GM12878 (cell line): ENCODE data around the gene IFNAR2. TPM values are rescaled to one million over a fixed set of nuclear protein-coding genes. Genes with fewer than 3 reads are reported as not detected.

Experiments used
- ATAC-seq: fragments of 200-7000 bp; cut with Tn5 transposase; 3 replicates; pipeline ENCODE4 v1.9.1; 2020; ENCODE audit warnings: mild to moderate bottlenecking, moderate library complexity
- BruUV-seq: library from RNA; stranded (reverse); fragments of 400-500 nt; replicated peaks from 2 replicates; lab custom pipeline; 2021; lab: Mats Ljungman, UMichigan
- CTCF ChIA-PET: fragments of 300-600 bp; sonication (Branson Sonifier 250); formaldehyde crosslinking; extraction: SDS; loops from one replicate; lab custom pipeline; 2021; ENCODE audit warnings: inconsistent platforms; lab: Yijun Ruan, JAX
- POLR2A ChIA-PET: fragments of 350-600 bp; formaldehyde crosslinking; extraction: SDS; loops from one replicate; lab custom pipeline; 2021; ENCODE audit warnings: inconsistent platforms; lab: Charles Lee
- RAD21 ChIA-PET: fragments of 300-600 bp; sonication (Branson Sonifier 250); formaldehyde crosslinking; loops from one replicate; lab custom pipeline; 2023; ENCODE audit warnings: antibody characterized with exemption; ENCODE audit not compliant: unreplicated experiment; lab: Charles Lee
- SMC1A ChIA-PET: fragments of 300-600 bp; sonication (Branson Sonifier 250); formaldehyde crosslinking; loops from one replicate; lab custom pipeline; 2023; ENCODE audit not compliant: unreplicated experiment, uncharacterized antibody; lab: Charles Lee
- DNase-seq: peaks from one replicate; pipeline ENCODE4 v3.0.0-alpha.2; 2011; ENCODE audit warnings: low read depth, low spot score
- FAIRE-seq: peaks from 3 replicates; lab custom pipeline; 2011; peaks lifted over from hg19 to GRCh38; lab: Jason Lieb, UNC
- H2AFZ ChIP-seq: 2 replicates; pipeline ENCODE4 v1.6.0; 2011; ENCODE audit warnings: low read depth, low read length, control low read depth; ENCODE audit not compliant: control insufficient read depth
- H3K27ac ChIP-seq: 2 replicates; pipeline ENCODE4 v1.5.1; 2011; ENCODE audit warnings: control low read depth; ENCODE audit not compliant: control insufficient read depth, insufficient read depth
- H3K27me3 ChIP-seq, 2 experiments: replicated peaks in 1 of 2; 2 replicates each; pipeline versions ENCODE4 v1.6.0 to v1.6.1; 2011; ENCODE audit warnings: low read length in 1 of 2; ENCODE audit not compliant: control insufficient read depth in 2 of 2, insufficient read depth in 2 of 2
- H3K36me3 ChIP-seq, 2 experiments: 2 replicates each; pipeline ENCODE4 v1.5.1; 2011; ENCODE audit warnings: low read length in 1 of 2; ENCODE audit not compliant: control insufficient read depth in 2 of 2, insufficient read depth in 2 of 2
- H3K4me1 ChIP-seq: 2 replicates; pipeline ENCODE4 v1.6.1; 2011; ENCODE audit warnings: mild to moderate bottlenecking, low read length, moderate library complexity, mixed read lengths; ENCODE audit not compliant: control insufficient read depth, insufficient read depth
- H3K4me2 ChIP-seq: 2 replicates; pipeline ENCODE4 v1.6.0; 2011; ENCODE audit warnings: control low read depth; ENCODE audit not compliant: control insufficient read depth, insufficient read depth
- H3K4me3 ChIP-seq: fragments of 200-600 bp; sonication (generic); 2 replicates; pipeline ENCODE4 v1.5.1; 2016
- H3K79me2 ChIP-seq: 2 replicates; pipeline ENCODE4 v1.6.0; 2011; ENCODE audit warnings: low read length; ENCODE audit not compliant: control insufficient read depth, insufficient read depth
- H3K9ac ChIP-seq: 2 replicates; pipeline ENCODE4 v1.8.0; 2011; ENCODE audit warnings: low read length, control low read depth, mixed read lengths; ENCODE audit not compliant: control insufficient read depth, insufficient read depth
- H3K9me3 ChIP-seq: replicated peaks from 3 replicates; pipeline ENCODE4 v1.5.1; 2011; ENCODE audit warnings: mild to moderate bottlenecking, low read length; ENCODE audit not compliant: control insufficient read depth, insufficient read depth
- H4K20me1 ChIP-seq: 2 replicates; pipeline ENCODE4 v1.6.0; 2011; ENCODE audit not compliant: control insufficient read depth, insufficient read depth
- ATF7 ChIP-seq: fragments of 450-650 bp; IDR thresholded peaks from 2 replicates; pipeline ENCODE4 v1.6.1; 2016; ENCODE audit warnings: low read depth, mild to moderate bottlenecking
- BHLHE40 ChIP-seq, 2 experiments: fragments of 450-650 bp in 1 of 2; IDR thresholded peaks; 2 replicates each; pipeline ENCODE4 v1.6.1; 2011 to 2017; ENCODE audit warnings: low read depth in 2 of 2, borderline replicate concordance in 1 of 2, improper control_type of control experiment in 1 of 2, low read length in 1 of 2, mild to moderate bottlenecking in 1 of 2
- BMI1 ChIP-seq: fragments of 450-650 bp; IDR thresholded peaks from 2 replicates; pipeline ENCODE4 v1.6.1; 2016; ENCODE audit warnings: mild to moderate bottlenecking, moderate library complexity, borderline replicate concordance
- CEBPB ChIP-seq, 2 experiments: fragments of 150-350 bp in 1 of 2; IDR thresholded peaks; 2 replicates each; pipeline ENCODE4 v1.6.1; 2012 to 2014; ENCODE audit warnings: low read depth in 2 of 2, low read length in 2 of 2, borderline replicate concordance in 1 of 2, inconsistent platforms in 1 of 2
- CHD2 ChIP-seq: IDR thresholded peaks from 2 replicates; pipeline ENCODE4 v1.6.1; 2011; ENCODE audit warnings: low read depth, low read length, improper control_type of control experiment, borderline replicate concordance
- ETV6 ChIP-seq, 2 experiments: fragments of 450-650 bp in 1 of 2; IDR thresholded peaks in 1 of 2; conservative IDR thresholded peaks in 1 of 2; 2 replicates each; pipeline ENCODE4 v1.6.1; 2014; ENCODE audit warnings: antibody characterized with exemption in 1 of 2, borderline replicate concordance in 1 of 2, low read depth in 1 of 2, mild to moderate bottlenecking in 1 of 2, moderate library complexity in 1 of 2
- EZH2 ChIP-seq: IDR thresholded peaks from 2 replicates; pipeline ENCODE4 v1.6.1; 2012; ENCODE audit warnings: low read depth, mild to moderate bottlenecking, control low read depth, inconsistent platforms, low read length, borderline replicate concordance; ENCODE audit not compliant: control insufficient read depth
- FOXM1 ChIP-seq: IDR thresholded peaks from 2 replicates; pipeline ENCODE4 v1.6.1; 2012; ENCODE audit warnings: low read depth, mild to moderate bottlenecking, inconsistent platforms, low read length, moderate library complexity
- HDGF ChIP-seq: fragments of 450-650 bp; IDR thresholded peaks from 2 replicates; pipeline ENCODE4 v1.6.1; 2016; ENCODE audit warnings: antibody characterized with exemption
- MAX ChIP-seq: IDR thresholded peaks from 2 replicates; pipeline ENCODE4 v1.6.1; 2012; ENCODE audit warnings: low read depth, low read length, improper control_type of control experiment
- MEF2A ChIP-seq: IDR thresholded peaks from 2 replicates; pipeline ENCODE4 v1.6.1; 2011; ENCODE audit warnings: low read depth, mild to moderate bottlenecking, low read length, moderate library complexity; ENCODE audit not compliant: insufficient read depth
- NFIC ChIP-seq: IDR thresholded peaks from 2 replicates; pipeline ENCODE4 v1.6.1; 2012; ENCODE audit warnings: low read depth, mild to moderate bottlenecking, inconsistent platforms, low read length, moderate library complexity
- NR2F1 ChIP-seq: fragments of 450-650 bp; conservative IDR thresholded peaks from 2 replicates; pipeline ENCODE4 v1.6.1; 2017; ENCODE audit warnings: mild to moderate bottlenecking
- POU2F2 ChIP-seq: IDR thresholded peaks from 3 replicates; pipeline ENCODE4 v1.6.1; 2011; ENCODE audit warnings: low read depth, mild to moderate bottlenecking, low read length, borderline replicate concordance
- SKIL ChIP-seq: fragments of 450-650 bp; IDR thresholded peaks from 2 replicates; pipeline ENCODE4 v1.6.1; 2017; ENCODE audit warnings: mild to moderate bottlenecking, low read depth, inconsistent platforms; ENCODE audit not compliant: poor library complexity, severe bottlenecking
- ZNF217 ChIP-seq: fragments of 450-650 bp; IDR thresholded peaks from 2 replicates; pipeline ENCODE4 v1.6.1; 2017; ENCODE audit warnings: antibody characterized with exemption, mild to moderate bottlenecking
- ZNF274 ChIP-seq: IDR thresholded peaks from one replicate; pipeline ENCODE4 v1.8.0; 2011; ENCODE audit not compliant: insufficient read length, insufficient read depth
- WGBS: methylation state at CpG from one replicate; pipeline ENCODE4 v1.1.6; 2016; ENCODE audit warnings: low lambda C conversion rate; ENCODE audit not compliant: insufficient replicate concordance, insufficient coverage; ENCODE audit errors: missing lambda C conversion rate; 5-methylcytosine and 5-hydroxymethylcytosine counted together
- in situ Hi-C: fragments of 300-500 bp; cut with MboI; formaldehyde crosslinking; loops from 9 replicates; pipeline ENCODE4 v1.14.3; 2018; ENCODE audit warnings: mixed read lengths
- intact Hi-C: fragments of 100-400 bp; cut with micrococcal nuclease; formaldehyde crosslinking; loops from one replicate; pipeline ENCODE4 v1.14.2; 2022; ENCODE audit not compliant: unreplicated experiment
- polyA plus RNA-seq, 11 experiments: library from polyadenylated mRNA; depleted of rRNA in 4 of 11; unstranded in 6 of 11; stranded (reverse) in 5 of 11; fragments of >200 nt; fragmentation: Nextera tagmentation in 4 of 11; fragmentation: Illumina TruSeq in 1 of 11; extraction: Ambion mirVana in 4 of 11; extraction: Trizol in 1 of 11; gene quantifications; 1 replicate in 1 of 11; 2 replicates in 10 of 11; pipeline versions ENCODE4 v1.2.1 to v1.2.3, GENCODE V29; 2011 to 2016; ENCODE audit warnings: inconsistent platforms in 2 of 11, missing spikeins in 2 of 11, low read depth in 1 of 11
- total RNA-seq, 4 experiments: library from RNA; depleted of rRNA in 3 of 4; stranded (reverse); fragments of >200 nt in 3 of 4; fragmentation: Illumina TruSeq in 1 of 4; extraction: Trizol in 1 of 4; gene quantifications; 2 replicates each; pipeline versions ENCODE4 v1.2.1 to v1.2.3, GENCODE V29; 2013 to 2021

The IFNAR2 gene
- total and polyA plus RNA-seq, 10 of the 15 experiments (the other 5 are each of a cell fraction or from before 2014, with no cell fraction given) = 8.5 to 99.7 (median 58.1) TPM

GRCh38 chr21:33238146-33238545 lies 8.4 kb downstream of the IFNAR2 start (continued):
- no peak for TF ChIP-seq HDGF

GRCh38 chr21:33238565-33239255 lies 9.0 kb downstream of the IFNAR2 start:
- ChIA-PET POLR2A (interaction anchor here (0.5 to 5.1 kb wide), 12 partner anchors 10 to 801 kb away, joined by 3 to 59 read pairs (median 10); partner anchors contain the start of genes IFNAR1, IFNAR2 and IL10RB), RAD21 (interaction anchor here (0.8 to 5.2 kb wide), 18 partner anchors 10 to 241 kb away, joined by 3 to 51 read pairs (median 5); partner anchors contain the start of genes IFNAR1, IFNAR2, IL10RB and TMEM50B), CTCF (interaction anchor here (0.6 to 3.0 kb wide), 12 partner anchors 21 to 521 kb away, joined by 3 to 15 read pairs (median 5); partner anchors contain the start of gene IL10RB), SMC1A (interaction anchor here (0.7 to 8.0 kb wide), 25 partner anchors 7 to 364 kb away, joined by 3 to 92 read pairs (median 6); partner anchors contain the start of genes IFNAR1, IFNAR2 and IL10RB)
- Histone ChIP-seq H3K79me2 (peaks cover 71% of the 10 kb centered on the region), H3K27ac (peak overlapping the region; percentile 86), H3K4me3 (peak overlapping the region; percentile 66), H3K4me2 (peak overlapping the region; percentile 82), H4K20me1 (no peaks in the 10 kb centered on the region), H3K4me1 (peaks cover 56% of the 10 kb centered on the region), H3K27me3 (no peaks in the 10 kb centered on the region), H2AFZ (no peak overlapping the region), H3K36me3 (peaks cover 3 to 5% of the 10 kb centered on the region in 2 experiments; a peak in 3 of 4 replicates), H3K9ac (peak overlapping the region; percentile 57), H3K9me3 (no peaks in the 10 kb centered on the region)
- peak; percentile 56 for FAIRE-seq
- in situ Hi-C loops (no loop called here), intact Hi-C loops (loop anchor here (2.0 to 10.0 kb wide), 2 partner anchors 34 to 306 kb away; partner anchors contain the start of genes GART and SON)
- ATAC-seq = peak; percentile 79
- under 1% methylated on average over 7 of the region's 7 CpGs for WGBS
- BruUV-seq = no TSS peak
- DNase-seq = peak; percentile 76
- TF ChIP-seq ETV6 (conservative IDR thresholded peaks at IDR 0.05 in 1 of 2, IDR thresholded peaks at IDR 0.05 in 1 of 2; ENCODE audit: borderline replicate concordance in 1 of 2, low read depth in 1 of 2) (peak in 1 of 2 experiments; percentile 47; a peak in 1 of 4 replicates), ATF7 (peak; percentile 85), BMI1 (peak; percentile 69), ZNF274 (no peak), NR2F1 (0 out of 2 replicates have a peak, but pooled peaks have one; percentile 35), NFIC (peak; percentile 93), CEBPB (IDR thresholded peaks at IDR 0.05; ENCODE audit: borderline replicate concordance in 1 of 2, low read depth in 2 of 2, low read length in 2 of 2) (0 out of 4 replicates have a peak, but pooled peaks of 1 of the 2 experiments have one; percentile 43), BHLHE40 (IDR thresholded peaks at IDR 0.05; ENCODE audit: borderline replicate concordance in 1 of 2, low read depth in 2 of 2, low read length in 1 of 2) (peak; percentile 32 to 76; a peak in 3 of 4 replicates), POU2F2 (peak; percentile 95), SKIL (peak; percentile 82), EZH2 (no peak), FOXM1 (peak; percentile 97), CHD2 (no peak; the same call in 1 of the 2 replicates), ZNF217 (peak; percentile 52; the same call in 1 of the 2 replicates), MEF2A (peak; percentile 67), MAX (0 out of 2 replicates have a peak, but pooled peaks have one; percentile 50)
